WI38 (cell line): ENCODE results near the gene SPATS2.
A peak's percentile ranks its signal among the peaks of the same experiment; 100 is the strongest.

ENCODE experiments used
- H3K4me3 ChIP-seq: 2 replicates; pipeline ENCODE4 v1.5.1; 2011; ENCODE audit warnings: low read depth, mild to moderate bottlenecking, control low read depth, low read length
- TF ChIP-seq, protein P1 (sequence below): IDR thresholded peaks from 2 replicates; pipeline ENCODE4 v1.5.1; 2012; ENCODE audit warnings: low read depth, mild to moderate bottlenecking, control low read depth, low read length

Gene SPATS2

GRCh38 chr12:49546481-49546880 is 179.2 kb downstream of the SPATS2 start:
- no peak overlapping the region for H3K4me3 ChIP-seq
- TF ChIP-seq, protein P1, sequence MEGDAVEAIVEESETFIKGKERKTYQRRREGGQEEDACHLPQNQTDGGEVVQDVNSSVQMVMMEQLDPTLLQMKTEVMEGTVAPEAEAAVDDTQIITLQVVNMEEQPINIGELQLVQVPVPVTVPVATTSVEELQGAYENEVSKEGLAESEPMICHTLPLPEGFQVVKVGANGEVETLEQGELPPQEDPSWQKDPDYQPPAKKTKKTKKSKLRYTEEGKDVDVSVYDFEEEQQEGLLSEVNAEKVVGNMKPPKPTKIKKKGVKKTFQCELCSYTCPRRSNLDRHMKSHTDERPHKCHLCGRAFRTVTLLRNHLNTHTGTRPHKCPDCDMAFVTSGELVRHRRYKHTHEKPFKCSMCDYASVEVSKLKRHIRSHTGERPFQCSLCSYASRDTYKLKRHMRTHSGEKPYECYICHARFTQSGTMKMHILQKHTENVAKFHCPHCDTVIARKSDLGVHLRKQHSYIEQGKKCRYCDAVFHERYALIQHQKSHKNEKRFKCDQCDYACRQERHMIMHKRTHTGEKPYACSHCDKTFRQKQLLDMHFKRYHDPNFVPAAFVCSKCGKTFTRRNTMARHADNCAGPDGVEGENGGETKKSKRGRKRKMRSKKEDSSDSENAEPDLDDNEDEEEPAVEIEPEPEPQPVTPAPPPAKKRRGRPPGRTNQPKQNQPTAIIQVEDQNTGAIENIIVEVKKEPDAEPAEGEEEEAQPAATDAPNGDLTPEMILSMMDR = no peak

DNA sequence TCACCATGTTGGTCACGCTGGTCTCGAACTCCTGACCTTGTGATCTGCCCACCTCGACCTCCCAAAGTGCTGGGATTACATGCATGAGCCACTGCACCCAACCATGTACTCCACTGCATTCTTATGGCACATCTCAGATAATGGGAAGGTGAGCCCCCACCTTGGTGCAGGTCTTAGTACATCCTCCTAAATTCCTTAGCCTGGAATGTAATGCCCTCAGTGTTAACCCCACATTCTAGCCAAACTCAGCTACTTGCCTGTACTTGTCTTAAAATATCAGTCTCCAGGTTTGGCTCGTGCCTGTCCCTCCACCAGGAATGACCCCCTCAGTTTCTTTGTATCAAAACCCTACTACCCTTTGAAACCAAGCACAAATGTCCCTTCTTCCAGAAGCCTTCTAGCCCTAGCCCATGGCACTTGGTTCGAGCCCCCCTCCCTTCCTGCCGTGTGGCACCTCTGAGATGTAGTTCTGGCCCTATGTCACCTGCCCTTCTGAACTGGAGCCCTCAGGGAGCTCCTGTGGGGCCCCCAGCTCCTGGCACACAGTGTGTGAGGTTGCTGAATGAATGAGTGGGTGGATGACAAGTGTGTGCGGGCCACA is 179.9 kb downstream of the SPATS2 start:
- H3K4me3 ChIP-seq = no peak overlapping the region
- TF ChIP-seq, protein P1 = no peak

GRCh38 chr12:49548481-49548821 is 181.2 kb downstream of the SPATS2 start:
- no peak overlapping the region for H3K4me3 ChIP-seq
- TF ChIP-seq, protein P1 = no peak

DNA sequence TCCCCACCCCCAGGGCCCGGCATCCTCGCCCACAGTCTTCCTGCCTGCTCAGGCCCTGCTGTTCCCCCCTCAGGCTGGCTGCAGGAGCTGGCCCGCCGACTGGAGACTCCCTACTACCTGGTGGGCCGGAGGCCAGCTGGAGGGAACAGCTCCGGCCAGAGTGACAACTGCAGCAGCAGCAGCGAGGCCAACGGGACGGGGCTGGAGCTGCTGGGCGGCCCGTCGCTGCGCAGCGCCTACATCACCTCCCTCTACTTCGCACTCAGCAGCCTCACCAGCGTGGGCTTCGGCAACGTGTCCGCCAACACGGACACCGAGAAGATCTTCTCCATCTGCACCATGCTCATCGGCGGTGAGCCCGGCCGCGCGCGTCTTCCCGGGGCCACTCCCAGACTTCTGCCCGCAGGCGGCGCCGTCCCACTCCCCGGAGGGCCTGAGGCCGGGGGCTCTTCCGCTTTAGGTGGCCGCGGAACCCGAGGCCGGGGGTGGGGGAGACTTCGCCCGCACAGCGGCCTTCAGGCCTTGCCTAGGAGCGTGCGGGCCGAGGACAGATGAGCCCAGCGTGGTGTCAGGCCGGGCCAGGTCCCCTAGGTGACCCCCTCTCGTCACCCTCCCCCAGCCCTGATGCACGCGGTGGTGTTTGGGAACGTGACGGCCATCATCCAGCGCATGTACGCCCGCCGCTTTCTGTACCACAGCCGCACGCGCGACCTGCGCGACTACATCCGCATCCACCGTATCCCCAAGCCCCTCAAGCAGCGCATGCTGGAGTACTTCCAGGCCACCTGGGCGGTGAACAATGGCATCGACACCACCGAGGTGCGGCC is 181.8 kb downstream of the SPATS2 start:
- peak overlapping the region; percentile 29; the same call in 1 of the 2 replicates for H3K4me3 ChIP-seq
- TF ChIP-seq, protein P1 = peak; percentile 30; the same call in 1 of the 2 replicates

DNA sequence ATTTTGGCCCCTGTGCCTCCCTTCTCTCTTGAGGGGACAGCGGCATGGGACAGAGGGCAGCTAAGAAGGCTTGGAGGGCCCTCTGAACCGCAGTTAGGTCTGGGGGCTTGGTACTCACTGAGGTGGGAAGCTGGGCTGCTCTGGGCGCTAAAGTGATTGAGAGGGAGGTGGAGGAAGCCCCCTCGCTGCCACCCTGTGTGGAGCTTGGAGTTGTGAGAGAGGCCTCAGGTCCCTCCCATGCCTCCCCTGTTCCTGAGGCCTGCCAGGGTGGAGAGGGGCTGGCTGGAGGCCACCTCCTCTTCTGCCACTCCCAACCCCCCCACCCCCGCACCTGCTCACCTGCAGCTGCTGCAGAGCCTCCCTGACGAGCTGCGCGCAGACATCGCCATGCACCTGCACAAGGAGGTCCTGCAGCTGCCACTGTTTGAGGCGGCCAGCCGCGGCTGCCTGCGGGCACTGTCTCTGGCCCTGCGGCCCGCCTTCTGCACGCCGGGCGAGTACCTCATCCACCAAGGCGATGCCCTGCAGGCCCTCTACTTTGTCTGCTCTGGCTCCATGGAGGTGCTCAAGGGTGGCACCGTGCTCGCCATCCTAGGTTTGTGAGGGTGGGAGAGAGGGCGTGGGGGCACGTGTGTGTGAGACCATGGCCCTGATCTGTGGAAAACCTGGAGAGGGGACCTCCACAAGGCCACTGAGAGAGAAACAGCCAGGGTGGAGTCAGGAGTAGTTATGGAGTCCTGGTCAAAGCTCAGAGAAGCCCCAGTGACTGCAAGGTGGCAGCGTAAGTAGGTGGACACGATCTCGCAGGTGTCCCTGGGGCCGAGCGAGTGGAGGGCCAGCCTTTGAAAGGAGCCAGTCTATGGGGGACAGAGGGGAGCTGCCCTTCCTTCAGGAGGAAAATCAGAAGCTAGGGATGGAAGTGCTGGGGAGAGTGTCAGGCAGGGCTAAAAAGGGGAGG is 182.8 kb downstream of the SPATS2 start:
- no peak overlapping the region for H3K4me3 ChIP-seq
- TF ChIP-seq, protein P1 = no peak

GRCh38 chr12:49550693-49551252 is 183.5 kb downstream of the SPATS2 start:
- H3K4me3 ChIP-seq = no peak overlapping the region
- TF ChIP-seq, protein P1 = no peak
